ENCODE measurements around the gene SETD3. TPM values are rescaled to one million over a fixed set of nuclear protein-coding genes. Genes with fewer than 3 reads are reported as not detected.
A peak's percentile ranks its signal among the peaks of the same experiment; 100 is the strongest.

The SETD3 gene
- polyA plus RNA-seq, 1 donor from 2014 or later = 49.6 TPM

DNA sequence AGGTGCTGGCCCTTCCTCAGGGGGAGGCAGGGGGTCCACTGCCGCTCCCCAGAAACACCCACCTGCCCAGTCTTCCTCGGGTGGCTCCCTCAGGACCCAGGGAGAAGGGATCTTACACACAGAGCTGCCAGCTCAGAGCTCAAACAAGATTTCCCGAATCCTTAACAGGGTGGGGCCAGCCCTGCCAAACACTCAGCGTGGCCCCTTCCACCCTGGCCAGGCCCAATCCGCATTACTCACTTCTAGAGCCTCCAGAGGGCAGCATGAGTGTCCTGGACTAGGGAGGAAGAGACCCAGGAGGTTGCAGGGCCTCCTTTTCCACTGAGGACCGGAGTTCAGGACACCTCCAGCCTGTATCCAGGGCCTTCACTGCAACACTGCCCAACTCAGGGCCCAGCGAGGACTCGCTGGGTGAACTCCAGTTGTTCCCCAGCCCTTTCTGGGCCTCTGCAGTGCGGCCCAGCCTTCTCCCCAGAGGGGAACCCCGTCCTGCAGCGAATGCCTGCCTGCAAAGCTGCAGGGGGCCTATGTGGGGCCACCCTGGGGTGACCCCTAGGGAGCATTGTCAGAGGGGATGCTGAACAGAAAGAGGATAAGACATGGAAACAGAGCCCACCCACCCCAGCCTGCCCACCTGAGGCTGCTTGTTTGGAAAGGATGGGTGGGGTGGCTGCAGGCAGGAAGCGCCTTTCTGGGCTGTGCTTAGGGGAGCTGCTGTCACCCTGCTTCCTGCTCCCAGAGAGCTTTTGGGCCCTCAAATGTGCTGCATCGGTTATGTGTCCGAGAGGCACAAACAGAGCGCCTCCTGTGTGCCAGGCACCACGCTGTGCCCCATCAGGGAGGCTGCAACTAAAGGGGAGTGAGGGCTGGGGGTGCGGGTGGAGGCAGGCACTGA, 44.4 kb upstream of the SETD3 start:
- H4K20me1 ChIP-seq (ENCODE audit: insufficient read depth) = no peaks in the 10 kb centered on the region
- no peaks in the 10 kb centered on the region for H3K36me3 ChIP-seq (ENCODE audit: insufficient read depth, low read length)
- H3K27me3 ChIP-seq (ENCODE audit: insufficient read depth, low read depth, low read length) = no peaks in the 10 kb centered on the region
- TF ChIP-seq, protein P1, sequence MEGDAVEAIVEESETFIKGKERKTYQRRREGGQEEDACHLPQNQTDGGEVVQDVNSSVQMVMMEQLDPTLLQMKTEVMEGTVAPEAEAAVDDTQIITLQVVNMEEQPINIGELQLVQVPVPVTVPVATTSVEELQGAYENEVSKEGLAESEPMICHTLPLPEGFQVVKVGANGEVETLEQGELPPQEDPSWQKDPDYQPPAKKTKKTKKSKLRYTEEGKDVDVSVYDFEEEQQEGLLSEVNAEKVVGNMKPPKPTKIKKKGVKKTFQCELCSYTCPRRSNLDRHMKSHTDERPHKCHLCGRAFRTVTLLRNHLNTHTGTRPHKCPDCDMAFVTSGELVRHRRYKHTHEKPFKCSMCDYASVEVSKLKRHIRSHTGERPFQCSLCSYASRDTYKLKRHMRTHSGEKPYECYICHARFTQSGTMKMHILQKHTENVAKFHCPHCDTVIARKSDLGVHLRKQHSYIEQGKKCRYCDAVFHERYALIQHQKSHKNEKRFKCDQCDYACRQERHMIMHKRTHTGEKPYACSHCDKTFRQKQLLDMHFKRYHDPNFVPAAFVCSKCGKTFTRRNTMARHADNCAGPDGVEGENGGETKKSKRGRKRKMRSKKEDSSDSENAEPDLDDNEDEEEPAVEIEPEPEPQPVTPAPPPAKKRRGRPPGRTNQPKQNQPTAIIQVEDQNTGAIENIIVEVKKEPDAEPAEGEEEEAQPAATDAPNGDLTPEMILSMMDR (IDR thresholded peaks at IDR 0.05; ENCODE audit: poor library complexity, severe bottlenecking) = peak; percentile 22
- TF ChIP-seq EZH2 (IDR thresholded peaks at IDR 0.05; ENCODE audit: borderline replicate concordance, insufficient read depth, low read length, poor library complexity, severe bottlenecking) = no peak
- no peak overlapping the region for H3K9ac ChIP-seq (ENCODE audit: low read length)
- no peak overlapping the region for H3K4me3 ChIP-seq (ENCODE audit: low read length)
- no peak overlapping the region for H3K4me2 ChIP-seq (ENCODE audit: low read length)
- no peaks in the 10 kb centered on the region for H3K9me2 ChIP-seq (ENCODE audit: insufficient read depth, low read length)
- H3K27ac ChIP-seq (ENCODE audit: low read length) = no peak overlapping the region
- no peak overlapping the region for H2AFZ ChIP-seq (ENCODE audit: low read depth, low read length)
- H3F3A ChIP-seq (ENCODE audit: insufficient read depth, low read length, poor library complexity, severe bottlenecking) = no peaks in the 10 kb centered on the region
- H3K9me3 ChIP-seq (ENCODE audit: low read length) = no peaks in the 10 kb centered on the region
- no peaks in the 10 kb centered on the region for H3K79me2 ChIP-seq (replicated peaks; ENCODE audit: insufficient read depth, low read length)

DNA sequence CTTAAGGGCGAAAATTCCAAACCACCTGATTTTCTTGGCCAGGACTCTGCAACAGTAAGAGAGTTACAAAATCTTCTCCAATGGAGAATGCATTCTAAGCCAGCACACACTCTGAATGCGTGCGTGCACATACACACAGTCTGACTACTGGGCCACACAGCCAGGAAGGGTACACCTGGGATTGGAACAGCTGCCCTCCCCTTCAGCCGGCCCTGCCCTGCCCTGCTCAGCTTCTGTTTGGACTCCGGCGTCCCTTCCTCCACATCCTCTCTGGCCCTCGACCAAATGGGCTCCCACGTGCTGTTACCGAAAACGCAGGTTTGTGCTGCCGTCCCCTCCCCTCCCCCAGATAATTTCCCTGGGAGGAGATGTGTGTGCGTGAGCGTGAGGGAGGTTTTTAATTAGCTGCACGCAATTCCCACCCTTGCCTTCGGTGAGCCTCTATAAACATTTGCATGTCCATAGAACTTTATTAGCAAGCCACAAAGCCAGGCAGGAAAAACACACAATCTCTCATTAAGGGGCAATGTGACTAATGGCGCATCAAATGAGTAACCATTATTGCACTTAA, 43.5 kb upstream of the SETD3 start:
- no peak overlapping the region for H3K9ac ChIP-seq (ENCODE audit: low read length)

More for the DNA sequence above, 43.5 kb upstream of the SETD3 start:
- Histone ChIP-seq H3K4me2 (ENCODE audit: low read length) (no peak overlapping the region), H3K9me2 (ENCODE audit: insufficient read depth, low read length) (no peaks in the 10 kb centered on the region), H3K9me3 (ENCODE audit: low read length) (no peaks in the 10 kb centered on the region), H3K36me3 (ENCODE audit: insufficient read depth, low read length) (no peaks in the 10 kb centered on the region), H4K20me1 (ENCODE audit: insufficient read depth) (no peaks in the 10 kb centered on the region), H3F3A (ENCODE audit: insufficient read depth, low read length, poor library complexity, severe bottlenecking) (no peaks in the 10 kb centered on the region), H3K79me2 (replicated peaks; ENCODE audit: insufficient read depth, low read length) (no peaks in the 10 kb centered on the region), H3K4me3 (ENCODE audit: low read length) (peak overlapping the region; percentile 23), H3K27ac (ENCODE audit: low read length) (no peak overlapping the region), H2AFZ (ENCODE audit: low read depth, low read length) (no peak overlapping the region), H3K27me3 (ENCODE audit: insufficient read depth, low read depth, low read length) (no peaks in the 10 kb centered on the region)
- no peak for TF ChIP-seq EP300 (conservative IDR thresholded peaks at IDR 0.05; ENCODE audit: poor library complexity, severe bottlenecking)
- TF ChIP-seq EZH2 (IDR thresholded peaks at IDR 0.05; ENCODE audit: borderline replicate concordance, insufficient read depth, low read length, poor library complexity, severe bottlenecking) = no peak
- no peak for TF ChIP-seq RAD21 (conservative IDR thresholded peaks at IDR 0.05)
- TF ChIP-seq TAF1 (IDR thresholded peaks at IDR 0.05; ENCODE audit: low read depth) = no peak
- TF ChIP-seq, protein P1 (IDR thresholded peaks at IDR 0.05; ENCODE audit: poor library complexity, severe bottlenecking) = no peak
- TF ChIP-seq MXI1 (conservative IDR thresholded peaks at IDR 0.05; ENCODE audit: poor library complexity, severe bottlenecking) = no peak
- TF ChIP-seq POLR2AphosphoS5 (IDR thresholded peaks at IDR 0.05) = no peak
- TF ChIP-seq, protein P2, sequence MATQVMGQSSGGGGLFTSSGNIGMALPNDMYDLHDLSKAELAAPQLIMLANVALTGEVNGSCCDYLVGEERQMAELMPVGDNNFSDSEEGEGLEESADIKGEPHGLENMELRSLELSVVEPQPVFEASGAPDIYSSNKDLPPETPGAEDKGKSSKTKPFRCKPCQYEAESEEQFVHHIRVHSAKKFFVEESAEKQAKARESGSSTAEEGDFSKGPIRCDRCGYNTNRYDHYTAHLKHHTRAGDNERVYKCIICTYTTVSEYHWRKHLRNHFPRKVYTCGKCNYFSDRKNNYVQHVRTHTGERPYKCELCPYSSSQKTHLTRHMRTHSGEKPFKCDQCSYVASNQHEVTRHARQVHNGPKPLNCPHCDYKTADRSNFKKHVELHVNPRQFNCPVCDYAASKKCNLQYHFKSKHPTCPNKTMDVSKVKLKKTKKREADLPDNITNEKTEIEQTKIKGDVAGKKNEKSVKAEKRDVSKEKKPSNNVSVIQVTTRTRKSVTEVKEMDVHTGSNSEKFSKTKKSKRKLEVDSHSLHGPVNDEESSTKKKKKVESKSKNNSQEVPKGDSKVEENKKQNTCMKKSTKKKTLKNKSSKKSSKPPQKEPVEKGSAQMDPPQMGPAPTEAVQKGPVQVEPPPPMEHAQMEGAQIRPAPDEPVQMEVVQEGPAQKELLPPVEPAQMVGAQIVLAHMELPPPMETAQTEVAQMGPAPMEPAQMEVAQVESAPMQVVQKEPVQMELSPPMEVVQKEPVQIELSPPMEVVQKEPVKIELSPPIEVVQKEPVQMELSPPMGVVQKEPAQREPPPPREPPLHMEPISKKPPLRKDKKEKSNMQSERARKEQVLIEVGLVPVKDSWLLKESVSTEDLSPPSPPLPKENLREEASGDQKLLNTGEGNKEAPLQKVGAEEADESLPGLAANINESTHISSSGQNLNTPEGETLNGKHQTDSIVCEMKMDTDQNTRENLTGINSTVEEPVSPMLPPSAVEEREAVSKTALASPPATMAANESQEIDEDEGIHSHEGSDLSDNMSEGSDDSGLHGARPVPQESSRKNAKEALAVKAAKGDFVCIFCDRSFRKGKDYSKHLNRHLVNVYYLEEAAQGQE (IDR thresholded peaks at IDR 0.05; ENCODE audit: borderline replicate concordance) = no peak
- no peak for TF ChIP-seq SMC3 (conservative IDR thresholded peaks at IDR 0.05; ENCODE audit: poor library complexity)
